ENCODE measurements around the gene ACAP1. TPM values are rescaled to one million over a fixed set of nuclear protein-coding genes. Genes with fewer than 3 reads are reported as not detected.
"Not testable (repeated sequence)": the region's sequence is repeated elsewhere in the genome, so short reads cannot be mapped to it uniquely, and the experiment has no call there.

The ACAP1 gene
- total and polyA plus RNA-seq, 2 experiments from 2014 or later: 10.2 TPM; not detected in 1

- Histone ChIP-seq H3K27me3 (no peaks in the 10 kb centered on the region), H3K79me2 (no peaks in the 10 kb centered on the region), H3K4me2 (no peak overlapping the region), H3K36me3 (replicated peaks; ENCODE audit: insufficient read depth, low read depth) (no peaks in the 10 kb centered on the region), H3K4me3 (no peak overlapping the region), H3K4me1 (ENCODE audit: insufficient read depth) (no peaks in the 10 kb centered on the region), H3K9me3 (ENCODE audit: low read depth) (no peaks in the 10 kb centered on the region), H2AFZ (no peak overlapping the region), H3K27ac (no peak overlapping the region), H3K9me2 (replicated peaks; ENCODE audit: insufficient read depth) (no peaks in the 10 kb centered on the region), H4K20me1 (ENCODE audit: insufficient read depth, poor library complexity, severe bottlenecking) (no peaks in the 10 kb centered on the region)
- TF ChIP-seq EZH2 (IDR thresholded peaks at IDR 0.05; ENCODE audit: borderline replicate concordance) (no peak), EZH2phosphoT487 (IDR thresholded peaks at IDR 0.05; ENCODE audit: low read depth, severe bottlenecking, unreplicated experiment) (no peak), CTCF (IDR thresholded peaks at IDR 0.05; ENCODE audit: poor library complexity) (no peak)
- DNase-seq (ENCODE audit: low spot score): no peak
- 54% methylated on average over 3 of the region's 3 CpGs for WGBS (ENCODE audit: low lambda C conversion rate, missing lambda C conversion rate)
These were observed 25.6 kb downstream of the ACAP1 start for GRCh38 chr17:7361906-7362305.

GRCh38 chr17:7363311-7363710, 27.0 kb downstream of the ACAP1 start:
- 72% methylated on average over 6 of the region's 6 CpGs for WGBS (ENCODE audit: low lambda C conversion rate, missing lambda C conversion rate)
- Histone ChIP-seq H3K4me1 (ENCODE audit: insufficient read depth) (no peaks in the 10 kb centered on the region), H3K9me2 (replicated peaks; ENCODE audit: insufficient read depth) (no peaks in the 10 kb centered on the region), H3K4me2 (no peak overlapping the region), H3K27ac (no peak overlapping the region), H2AFZ (no peak overlapping the region), H3K79me2 (no peaks in the 10 kb centered on the region), H3K9me3 (ENCODE audit: low read depth) (no peaks in the 10 kb centered on the region), H4K20me1 (ENCODE audit: insufficient read depth, poor library complexity, severe bottlenecking) (no peaks in the 10 kb centered on the region), H3K36me3 (replicated peaks; ENCODE audit: insufficient read depth, low read depth) (no peaks in the 10 kb centered on the region), H3K27me3 (no peaks in the 10 kb centered on the region), H3K4me3 (no peak overlapping the region)
- TF ChIP-seq CTCF (IDR thresholded peaks at IDR 0.05; ENCODE audit: poor library complexity): no peak
- no peak for TF ChIP-seq EZH2phosphoT487 (IDR thresholded peaks at IDR 0.05; ENCODE audit: low read depth, severe bottlenecking, unreplicated experiment)
- TF ChIP-seq EZH2 (IDR thresholded peaks at IDR 0.05; ENCODE audit: borderline replicate concordance): no peak
- DNase-seq (ENCODE audit: low spot score): no peak

- H3K9me3 ChIP-seq (ENCODE audit: low read depth); H3K27ac ChIP-seq; H3K27me3 ChIP-seq; H3K4me1 ChIP-seq (ENCODE audit: insufficient read depth); H3K9me2 ChIP-seq (replicated peaks; ENCODE audit: insufficient read depth); H3K4me2 ChIP-seq; DNase-seq (ENCODE audit: low spot score); H3K36me3 ChIP-seq (replicated peaks; ENCODE audit: insufficient read depth, low read depth); H3K4me3 ChIP-seq; H4K20me1 ChIP-seq (ENCODE audit: insufficient read depth, poor library complexity, severe bottlenecking); H3K79me2 ChIP-seq; H2AFZ ChIP-seq: not testable (repeated sequence)
- 84% methylated on average over 7 of the region's 7 CpGs for WGBS (ENCODE audit: low lambda C conversion rate, missing lambda C conversion rate)
These were observed 29.6 kb downstream of the ACAP1 start for GRCh38 chr17:7365963-7366362.

GRCh38 chr17:7367083-7367482, 30.8 kb downstream of the ACAP1 start:
- H3K9me2 ChIP-seq (replicated peaks; ENCODE audit: insufficient read depth): no peaks in the 10 kb centered on the region
- no peak overlapping the region for H3K4me2 ChIP-seq
- 77% methylated on average over 8 of the region's 8 CpGs for WGBS (ENCODE audit: low lambda C conversion rate, missing lambda C conversion rate)
- no peaks in the 10 kb centered on the region for H4K20me1 ChIP-seq (ENCODE audit: insufficient read depth, poor library complexity, severe bottlenecking)
- no peaks in the 10 kb centered on the region for H3K9me3 ChIP-seq (ENCODE audit: low read depth)
- H3K79me2 ChIP-seq: no peaks in the 10 kb centered on the region
- no peaks in the 10 kb centered on the region for H3K27me3 ChIP-seq
- no peaks in the 10 kb centered on the region for H3K36me3 ChIP-seq (replicated peaks; ENCODE audit: insufficient read depth, low read depth)
- no peak for DNase-seq (ENCODE audit: low spot score)
- no peaks in the 10 kb centered on the region for H3K4me1 ChIP-seq (ENCODE audit: insufficient read depth)
- H2AFZ ChIP-seq: no peak overlapping the region
- no peak for TF ChIP-seq EZH2 (IDR thresholded peaks at IDR 0.05; ENCODE audit: borderline replicate concordance)
- TF ChIP-seq EZH2phosphoT487 (IDR thresholded peaks at IDR 0.05; ENCODE audit: low read depth, severe bottlenecking, unreplicated experiment): no peak
- TF ChIP-seq CTCF (IDR thresholded peaks at IDR 0.05; ENCODE audit: poor library complexity): no peak
- no peak overlapping the region for H3K27ac ChIP-seq
- H3K4me3 ChIP-seq: no peak overlapping the region
